ENCODE measurements around the gene EFNA3.

EFNA3 gene

DNA sequence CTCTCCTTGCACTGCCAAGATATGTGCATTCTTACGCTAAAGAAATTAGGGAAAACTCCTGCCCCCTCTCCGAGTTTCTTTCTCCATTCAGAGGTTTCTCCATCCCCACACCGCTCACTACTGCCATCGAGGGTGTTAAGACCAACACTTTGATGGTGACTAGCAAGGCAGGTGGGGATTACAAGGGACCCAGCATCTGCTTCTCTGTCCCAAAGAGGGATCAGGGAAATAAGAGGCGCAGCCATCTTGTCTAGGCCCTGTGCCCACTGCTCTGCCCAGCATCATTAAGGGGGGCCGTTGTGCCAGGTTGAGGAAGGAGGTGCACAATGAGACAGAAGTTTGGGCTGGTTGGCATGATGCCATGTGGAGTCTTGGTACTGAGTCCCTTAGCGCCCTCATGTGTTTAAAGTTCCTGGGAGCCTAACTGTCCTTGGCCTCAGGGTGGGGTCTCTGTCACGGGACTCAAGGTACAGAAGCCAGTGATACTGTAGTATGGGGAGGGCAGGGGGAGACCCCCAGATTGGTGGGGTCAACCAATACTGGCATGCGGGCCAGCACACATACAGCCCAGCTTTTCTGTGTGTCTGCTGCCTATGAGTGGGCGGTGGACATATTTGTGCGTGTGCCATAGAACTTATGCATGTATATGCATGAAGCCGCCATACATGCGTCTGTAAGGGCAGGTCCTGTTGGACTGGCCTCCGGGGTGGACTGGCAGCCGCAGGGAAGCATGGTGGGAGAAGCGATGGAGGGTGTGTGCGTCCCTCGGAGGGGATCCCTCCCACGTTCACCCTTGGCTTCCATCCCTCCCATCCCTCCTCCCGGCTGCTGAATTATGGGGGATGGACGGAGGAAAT is 5.5 kb downstream of the EFNA3 start:
- peak; percentile 65 for DNase-seq (ENCODE audit: low spot score)

DNA sequence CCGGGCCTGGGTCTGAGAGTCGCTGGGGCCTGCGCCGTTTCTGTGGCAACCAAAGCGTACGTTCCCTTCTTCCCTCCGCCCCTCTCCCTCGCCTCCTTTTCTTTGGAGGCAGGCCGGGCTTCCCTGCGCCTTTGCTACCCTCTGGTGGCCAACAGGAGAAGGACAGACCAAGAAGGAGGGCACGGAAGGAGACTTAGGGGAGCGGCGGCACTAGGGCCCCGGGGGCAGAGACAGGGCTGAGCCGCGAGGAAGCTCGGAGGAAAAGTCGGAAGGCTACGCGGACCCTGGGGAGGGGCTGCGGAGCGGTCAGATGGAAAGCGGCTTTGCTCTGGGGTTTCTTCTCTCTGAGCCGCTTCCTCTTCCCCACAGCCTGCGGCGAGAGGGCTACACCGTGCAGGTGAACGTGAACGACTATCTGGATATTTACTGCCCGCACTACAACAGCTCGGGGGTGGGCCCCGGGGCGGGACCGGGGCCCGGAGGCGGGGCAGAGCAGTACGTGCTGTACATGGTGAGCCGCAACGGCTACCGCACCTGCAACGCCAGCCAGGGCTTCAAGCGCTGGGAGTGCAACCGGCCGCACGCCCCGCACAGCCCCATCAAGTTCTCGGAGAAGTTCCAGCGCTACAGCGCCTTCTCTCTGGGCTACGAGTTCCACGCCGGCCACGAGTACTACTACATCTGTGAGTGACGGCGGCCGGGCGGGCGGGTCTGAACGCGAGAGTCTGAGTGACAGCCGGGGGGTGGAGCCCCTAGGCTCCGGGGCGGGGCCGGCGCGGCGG is 6.3 kb downstream of the EFNA3 start:
- DNase-seq (ENCODE audit: low spot score): peak; percentile 98

DNA sequence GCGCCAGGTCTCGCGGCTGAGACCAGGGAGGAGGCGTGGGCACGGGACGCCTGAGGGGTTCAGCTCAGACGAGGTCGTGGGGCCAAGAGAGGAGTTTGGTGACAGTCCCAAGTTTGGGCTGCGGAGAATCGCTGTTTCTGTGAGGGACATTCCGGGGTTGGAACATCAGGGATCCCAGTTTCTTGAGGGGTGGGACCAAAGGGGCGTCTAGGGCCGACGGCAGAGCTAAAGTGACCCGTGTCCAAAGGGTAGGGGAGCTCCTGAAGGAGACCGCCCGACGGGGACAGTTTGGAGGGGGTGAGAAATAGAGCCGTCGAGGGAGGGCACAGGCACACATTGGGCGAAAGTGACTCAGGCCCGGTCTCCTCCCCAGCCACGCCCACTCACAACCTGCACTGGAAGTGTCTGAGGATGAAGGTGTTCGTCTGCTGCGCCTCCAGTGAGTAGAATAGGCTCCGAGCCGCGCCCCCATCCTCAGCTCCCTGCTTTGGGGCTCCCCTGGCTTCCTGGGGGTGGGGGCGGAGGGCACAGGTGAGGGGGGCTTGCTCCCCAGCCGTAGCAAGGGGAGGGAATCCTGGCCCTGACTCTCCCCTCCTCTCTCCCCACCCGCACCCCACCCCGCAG is 7.0 kb downstream of the EFNA3 start:
- no peak for DNase-seq (ENCODE audit: low spot score)

DNA sequence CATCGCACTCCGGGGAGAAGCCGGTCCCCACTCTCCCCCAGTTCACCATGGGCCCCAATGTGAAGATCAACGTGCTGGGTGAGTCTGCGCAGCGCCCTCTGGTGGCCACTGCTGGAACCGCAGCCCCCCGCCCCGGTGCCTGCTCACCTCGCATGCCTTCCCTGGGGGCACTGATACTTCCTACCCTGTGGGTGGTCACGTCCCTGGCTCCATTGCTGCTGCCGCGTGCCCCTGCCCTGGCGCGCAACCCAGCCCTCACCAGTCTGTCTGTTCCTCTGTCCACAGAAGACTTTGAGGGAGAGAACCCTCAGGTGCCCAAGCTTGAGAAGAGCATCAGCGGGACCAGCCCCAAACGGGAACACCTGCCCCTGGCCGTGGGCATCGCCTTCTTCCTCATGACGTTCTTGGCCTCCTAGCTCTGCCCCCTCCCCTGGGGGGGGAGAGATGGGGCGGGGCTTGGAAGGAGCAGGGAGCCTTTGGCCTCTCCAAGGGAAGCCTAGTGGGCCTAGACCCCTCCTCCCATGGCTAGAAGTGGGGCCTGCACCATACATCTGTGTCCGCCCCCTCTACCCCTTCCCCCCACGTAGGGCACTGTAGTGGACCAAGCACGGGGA is 7.6 kb downstream of the EFNA3 start:
- peak; percentile 60 for DNase-seq (ENCODE audit: low spot score)

DNA sequence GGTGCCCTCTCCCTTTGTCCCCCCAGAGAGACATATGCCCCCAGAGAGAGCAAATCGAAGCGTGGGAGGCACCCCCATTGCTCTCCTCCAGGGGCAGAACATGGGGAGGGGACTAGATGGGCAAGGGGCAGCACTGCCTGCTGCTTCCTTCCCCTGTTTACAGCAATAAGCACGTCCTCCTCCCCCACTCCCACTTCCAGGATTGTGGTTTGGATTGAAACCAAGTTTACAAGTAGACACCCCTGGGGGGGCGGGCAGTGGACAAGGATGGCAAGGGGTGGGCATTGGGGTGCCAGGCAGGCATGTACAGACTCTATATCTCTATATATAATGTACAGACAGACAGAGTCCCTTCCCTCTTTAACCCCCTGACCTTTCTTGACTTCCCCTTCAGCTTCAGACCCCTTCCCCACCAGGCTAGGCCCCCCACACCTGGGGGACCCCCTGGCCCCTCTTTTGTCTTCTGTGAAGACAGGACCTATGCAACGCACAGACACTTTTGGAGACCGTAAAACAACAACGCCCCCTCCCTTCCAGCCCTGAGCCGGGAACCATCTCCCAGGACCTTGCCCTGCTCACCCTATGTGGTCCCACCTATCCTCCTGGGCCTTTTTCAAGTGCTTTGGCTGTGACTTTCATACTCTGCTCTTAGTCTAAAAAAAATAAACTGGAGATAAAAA is 8.4 kb downstream of the EFNA3 start:
- DNase-seq (ENCODE audit: low spot score): no peak

DNA sequence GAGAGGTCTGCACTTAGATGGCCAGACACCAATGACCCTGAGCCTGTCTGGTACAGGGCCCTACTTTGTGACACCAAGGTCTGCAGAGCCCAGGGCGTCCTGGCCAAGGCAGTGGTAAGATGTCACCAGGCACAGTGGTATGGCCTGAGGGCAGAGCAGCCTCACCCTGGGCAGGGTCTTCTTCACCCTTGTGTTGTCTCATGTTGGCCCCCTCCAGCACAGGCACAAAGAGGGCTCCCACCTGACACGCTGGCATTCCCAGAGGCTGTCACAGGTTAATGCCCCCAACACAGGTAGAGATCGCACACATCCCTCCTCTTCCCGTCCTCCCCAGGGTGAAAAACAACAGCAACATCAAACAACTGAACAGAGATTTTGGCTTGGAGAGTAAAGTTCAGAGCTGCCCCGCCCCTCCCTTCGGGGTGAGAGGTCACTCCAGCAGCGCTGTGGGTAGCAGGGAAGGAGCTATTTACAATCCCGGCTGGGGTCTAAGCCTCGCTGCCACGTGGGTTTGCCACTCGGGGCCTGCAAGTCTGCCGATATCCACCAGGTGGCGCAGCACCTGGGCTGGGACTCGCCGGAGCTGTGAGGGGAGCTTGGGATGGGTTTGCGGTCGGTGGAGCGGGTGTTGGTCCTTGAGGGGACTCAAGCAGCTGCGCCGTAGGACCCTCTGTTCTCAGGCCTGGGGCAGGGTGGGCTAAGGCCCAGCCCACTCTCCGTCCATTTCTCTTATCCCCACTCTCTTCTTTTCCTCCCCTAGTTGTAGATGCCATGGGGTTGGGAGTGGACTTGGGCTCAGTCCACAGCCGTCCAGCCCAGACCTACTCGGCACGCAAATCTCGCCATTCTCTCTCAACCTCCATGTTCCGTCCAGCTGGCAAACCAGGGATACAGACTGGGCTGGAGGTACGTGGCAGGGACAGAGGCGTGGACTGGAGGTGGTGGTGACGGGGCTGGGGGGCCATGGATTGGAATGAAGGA is 12.7 kb downstream of the EFNA3 start:
- peak; percentile 73 for DNase-seq (ENCODE audit: low spot score)

DNA sequence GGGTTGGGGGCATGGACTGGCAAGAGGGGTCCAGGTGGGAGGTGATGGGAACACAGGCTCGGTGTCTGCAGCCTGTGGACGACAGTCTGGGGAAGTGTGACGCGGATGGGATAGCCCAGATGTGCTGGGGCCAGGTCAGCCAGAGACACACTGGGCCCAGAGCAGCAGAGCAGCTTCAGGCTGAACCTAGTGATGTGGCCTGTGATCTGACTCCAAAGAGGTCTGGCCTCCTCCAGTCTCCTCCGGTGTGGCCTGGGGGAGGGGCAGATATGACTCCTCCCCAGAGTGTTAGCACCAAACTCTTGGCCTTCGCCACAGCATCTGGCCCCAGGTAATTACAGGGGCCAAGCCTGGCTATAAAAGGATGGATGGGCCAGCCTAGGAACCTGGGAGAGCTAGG is 13.5 kb downstream of the EFNA3 start:
- DNase-seq (ENCODE audit: low spot score): no peak

DNA sequence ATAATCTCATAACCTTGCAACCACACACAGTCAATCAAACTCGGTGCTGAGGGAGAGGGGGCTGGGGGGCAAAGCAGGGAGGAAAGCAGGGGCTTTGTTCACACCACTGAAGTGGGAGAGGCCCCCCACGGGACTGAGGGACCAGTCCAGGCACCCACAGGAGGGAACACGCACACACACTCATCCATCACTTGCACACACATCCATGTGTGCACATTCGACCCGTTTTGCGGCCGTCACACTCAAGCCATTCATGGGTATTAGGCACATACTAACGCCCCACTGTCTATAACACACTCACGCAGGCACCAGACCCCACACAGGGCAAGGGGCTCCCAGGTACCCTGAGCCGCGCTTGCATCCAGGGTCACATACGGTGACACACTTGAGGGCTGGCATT is 14.0 kb downstream of the EFNA3 start:
- no peak for DNase-seq (ENCODE audit: low spot score)

DNA sequence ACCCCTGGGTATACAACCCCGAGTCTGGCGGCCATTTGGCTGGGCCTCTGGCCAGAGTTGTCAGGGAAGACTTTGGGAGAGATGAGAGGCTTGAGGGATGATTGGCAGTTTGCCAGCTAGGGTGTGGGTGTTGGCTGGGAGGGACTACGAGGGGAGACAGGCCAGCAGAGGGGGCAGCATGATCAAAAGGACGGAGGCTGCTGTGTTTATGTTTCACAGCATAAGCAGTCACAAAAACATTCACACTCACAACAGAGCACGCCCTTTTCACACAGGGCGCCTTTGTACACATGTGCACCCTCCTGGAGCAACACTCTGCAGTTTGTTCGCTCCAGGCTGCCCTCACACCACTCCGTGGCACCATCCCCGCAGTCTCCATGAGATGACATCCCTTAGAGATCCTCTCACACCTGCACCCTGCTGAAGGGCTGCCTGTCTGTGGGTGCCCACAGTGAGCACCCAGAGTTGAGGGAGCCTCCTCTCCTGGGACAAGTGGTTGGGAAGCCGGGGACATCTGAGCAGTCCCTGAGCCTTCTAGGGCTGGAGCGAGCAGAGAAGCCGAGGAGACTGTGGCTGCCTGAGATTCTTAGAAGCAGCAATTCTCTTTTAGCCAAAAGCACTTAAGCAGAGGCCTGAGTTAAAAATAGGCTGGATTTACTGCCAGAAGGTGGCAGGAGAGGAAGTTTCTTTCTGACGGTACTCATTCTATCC is 15.4 kb downstream of the EFNA3 start:
- peak; percentile 70 for DNase-seq (ENCODE audit: low spot score)

DNA sequence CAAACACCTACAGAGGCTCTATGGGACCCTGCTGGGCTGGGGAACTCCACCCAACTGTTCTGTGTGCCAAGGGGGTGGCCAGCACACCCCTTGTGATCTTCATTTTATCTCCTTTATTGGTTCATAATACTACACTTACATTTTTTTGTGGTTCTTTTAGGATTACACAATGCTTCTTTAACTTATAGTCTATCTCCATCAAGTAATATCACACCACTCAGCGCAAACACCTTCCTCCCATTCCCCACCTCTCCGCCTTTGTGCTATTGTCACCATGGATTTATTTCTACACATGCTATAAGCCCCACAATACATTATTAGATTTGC is 15.9 kb downstream of the EFNA3 start:
- no peak for DNase-seq (ENCODE audit: low spot score)

DNA sequence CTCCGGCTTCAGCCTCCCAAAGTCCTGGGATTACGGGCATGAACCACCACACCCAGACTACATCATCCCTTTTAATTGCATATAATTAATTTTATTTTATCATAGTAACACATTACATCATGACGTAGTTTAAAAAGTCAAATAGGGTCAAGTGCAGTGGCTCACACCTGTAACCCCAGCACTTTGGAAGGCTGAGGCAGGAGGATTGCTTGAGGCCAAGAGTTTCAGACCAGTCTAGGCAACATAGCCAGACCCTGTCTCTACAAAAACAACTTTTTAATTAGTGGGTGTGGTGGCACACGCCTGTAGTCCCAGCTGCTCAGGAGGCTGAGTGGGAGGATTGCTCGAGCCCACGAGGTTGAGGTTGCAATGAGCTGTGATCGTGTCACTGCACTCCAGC is 20.7 kb downstream of the EFNA3 start:
- no peak for DNase-seq (ENCODE audit: low spot score)

DNA sequence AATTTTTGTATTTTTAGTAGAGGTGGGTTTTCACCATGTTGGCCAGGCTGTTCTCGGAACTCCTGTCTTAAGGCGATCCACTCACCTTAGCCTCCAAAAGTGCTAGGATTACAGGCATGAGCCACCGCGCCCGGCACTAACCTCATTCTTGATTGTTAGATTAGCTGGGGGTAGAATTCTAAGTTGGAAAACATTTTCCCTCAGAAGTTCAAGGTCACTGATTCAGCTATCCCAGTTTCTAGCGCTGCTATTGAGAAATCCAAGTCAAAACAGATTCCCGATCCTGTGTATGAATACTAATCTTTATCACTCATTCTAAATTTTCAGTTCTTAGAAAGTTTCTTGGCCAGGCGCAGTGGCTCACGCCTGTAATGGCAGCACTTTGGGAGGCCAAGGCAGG is 24.7 kb downstream of the EFNA3 start:
- no peak for DNase-seq (ENCODE audit: low spot score)

DNA sequence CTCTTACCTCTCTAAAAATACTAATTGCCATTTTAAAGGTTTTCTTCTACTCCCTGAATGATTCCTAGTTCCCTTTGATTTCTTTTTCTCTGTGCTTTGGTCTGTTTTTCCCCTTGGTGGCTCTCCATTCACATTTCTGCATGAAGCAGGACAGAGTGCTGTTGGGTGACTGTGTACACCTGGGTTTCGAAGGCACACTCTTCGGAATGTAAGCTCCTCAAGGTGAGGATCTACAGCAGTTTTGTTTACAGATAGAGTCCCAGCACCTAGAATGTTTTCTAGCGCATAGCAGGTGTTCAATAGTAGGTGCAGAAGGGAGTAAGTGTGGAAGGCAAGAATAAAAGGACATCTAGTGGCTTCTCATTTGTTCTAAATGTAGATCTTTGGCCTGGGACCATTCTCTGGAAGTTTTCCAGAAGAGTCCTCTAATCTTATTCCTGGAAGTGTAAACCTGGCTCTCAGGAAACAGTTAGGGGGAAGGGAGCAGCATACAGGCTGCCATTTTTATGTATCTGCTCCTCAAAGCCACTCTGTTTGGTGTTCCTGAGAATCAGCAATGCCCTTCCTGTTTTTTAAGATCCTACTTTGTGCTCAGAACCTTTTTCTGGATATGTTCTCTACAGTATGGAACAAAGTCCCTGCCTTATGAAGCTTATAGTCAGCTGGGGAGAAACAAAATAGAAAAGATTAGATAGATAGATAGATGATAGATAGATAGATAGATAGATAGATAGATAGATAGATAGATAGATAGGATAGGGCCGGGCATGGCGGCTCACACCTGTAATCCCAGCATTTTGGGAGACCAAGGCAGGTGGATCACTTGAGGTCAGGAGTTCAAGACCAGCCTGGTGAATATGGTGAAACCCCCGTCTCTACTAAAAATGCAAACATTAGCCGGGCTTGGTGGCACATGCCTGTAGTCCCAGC is 26.2 kb downstream of the EFNA3 start:
- no peak for DNase-seq (ENCODE audit: low spot score)

DNA sequence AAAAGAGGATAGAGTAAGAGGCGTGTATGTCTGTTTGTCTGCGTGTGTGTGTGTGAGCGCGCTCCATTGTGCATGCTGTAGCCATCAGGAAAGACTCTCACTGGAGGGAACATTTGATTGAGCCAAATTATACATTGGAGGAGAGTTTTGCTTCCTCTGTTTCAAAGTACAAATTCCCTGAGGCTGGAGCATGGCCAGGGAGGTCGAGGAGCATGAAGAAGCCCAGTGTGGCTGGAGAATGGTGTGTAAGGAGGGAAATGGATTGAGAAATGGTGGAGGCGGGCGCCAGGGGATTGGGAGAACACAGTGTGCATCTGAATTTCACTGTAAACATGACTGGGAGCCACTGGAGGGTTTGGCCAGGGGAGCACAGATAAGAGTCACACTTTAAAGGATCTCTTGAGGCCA is 27.0 kb downstream of the EFNA3 start:
- DNase-seq (ENCODE audit: low spot score): no peak

DNA sequence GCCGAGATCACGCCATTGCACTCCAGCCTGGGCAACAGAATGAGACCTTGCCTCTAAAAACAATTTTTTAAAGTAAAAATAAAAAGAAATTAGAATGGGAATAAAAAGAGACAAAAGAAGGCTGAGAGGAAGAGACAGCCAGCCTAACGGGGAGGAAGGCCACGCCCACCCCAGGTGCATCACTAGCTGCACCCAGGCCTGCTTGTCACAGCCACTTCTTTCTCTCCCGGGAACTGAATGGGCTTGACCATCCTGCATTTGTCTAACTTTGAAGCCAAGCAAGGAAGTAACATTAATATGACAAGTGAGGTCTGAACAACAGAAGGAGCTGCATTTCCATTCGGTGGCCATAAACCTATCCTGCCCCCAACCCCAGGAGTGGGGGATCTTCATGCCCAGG is 28.2 kb downstream of the EFNA3 start:
- no peak for DNase-seq (ENCODE audit: low spot score)

DNA sequence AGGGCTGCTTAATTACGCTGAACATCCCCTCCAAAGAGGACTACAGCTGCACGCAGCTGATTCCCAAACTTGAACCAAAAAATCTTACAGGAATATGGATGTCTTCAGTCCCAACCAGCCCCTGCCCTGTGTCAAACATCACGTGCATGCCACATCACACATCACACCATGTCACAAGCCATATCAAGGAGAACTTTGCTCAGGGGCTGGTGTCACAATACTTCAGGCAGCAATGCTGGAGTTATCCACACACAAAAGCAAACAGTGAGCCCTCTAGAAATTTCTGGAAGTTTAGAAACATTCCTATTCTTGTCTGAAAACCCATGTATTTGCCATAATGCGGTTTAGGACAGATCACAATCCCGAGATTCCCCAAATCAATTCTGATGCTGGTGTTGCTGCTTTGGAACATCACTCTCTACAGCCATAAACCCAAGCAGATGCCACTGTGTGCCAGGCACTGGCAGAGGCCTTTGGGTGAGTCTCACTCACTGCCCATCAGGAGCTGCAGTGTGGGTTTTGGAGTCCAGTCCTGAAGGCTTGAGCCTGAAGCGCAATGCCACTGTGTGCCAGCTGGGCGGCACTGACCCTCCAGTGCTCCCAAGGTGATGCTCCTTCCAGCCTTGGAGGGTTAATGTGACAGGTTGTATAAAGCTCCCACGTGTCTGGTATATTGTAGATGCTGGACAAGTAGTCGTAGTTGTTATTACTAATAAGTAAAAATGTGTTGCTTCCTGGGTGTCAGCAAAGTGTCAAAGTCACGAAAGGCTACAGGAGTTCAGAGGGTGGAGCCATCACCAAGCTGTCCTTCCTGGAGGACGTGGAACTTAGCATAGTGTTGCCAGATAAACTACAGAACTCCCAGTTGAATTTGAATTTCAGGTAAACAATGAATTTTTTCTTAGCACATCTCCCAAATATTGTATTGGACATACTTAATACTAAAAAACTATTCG is 28.9 kb downstream of the EFNA3 start:
- DNase-seq (ENCODE audit: low spot score): no peak

DNA sequence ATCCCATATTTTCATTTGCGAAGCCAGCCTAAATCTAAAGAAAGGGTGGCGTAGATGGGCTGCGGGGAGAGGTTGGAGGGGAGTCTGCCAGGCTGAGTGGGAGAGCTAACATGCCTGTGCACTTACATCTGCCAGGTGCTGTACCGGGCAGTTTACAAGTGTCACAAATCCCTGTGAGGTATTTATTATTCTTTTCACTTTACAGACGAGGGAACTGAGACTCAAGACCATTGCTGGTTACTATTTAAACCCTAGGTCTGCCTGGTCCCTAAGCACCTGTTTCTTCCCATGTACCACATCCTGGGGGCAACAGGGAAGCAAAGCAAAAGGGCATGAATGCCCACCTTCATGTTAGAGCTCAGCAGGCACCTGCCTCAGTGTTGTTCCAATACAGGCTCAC is 29.7 kb downstream of the EFNA3 start:
- DNase-seq (ENCODE audit: low spot score): no peak

DNA sequence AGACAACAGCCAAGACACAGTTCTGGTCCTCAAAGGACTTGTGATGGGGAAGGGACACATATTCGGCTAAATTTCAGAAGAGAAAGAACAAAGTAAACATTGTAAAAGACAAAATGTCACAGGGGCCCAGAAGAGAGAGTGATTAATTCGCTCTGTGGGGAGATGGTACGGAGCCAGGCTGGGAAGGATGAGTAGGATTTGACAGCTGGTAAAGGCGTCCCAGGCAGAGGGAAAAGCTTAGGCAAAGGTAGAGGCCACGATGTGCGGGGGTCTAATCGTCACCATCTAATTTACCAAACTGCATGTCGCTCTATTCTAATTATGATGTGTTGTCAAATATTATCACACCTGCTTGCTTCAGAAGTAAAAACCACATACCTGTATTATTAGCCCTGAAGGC is 31.7 kb downstream of the EFNA3 start:
- no peak for DNase-seq (ENCODE audit: low spot score)

Measured in cerebellar cortex (tissue), 1 donor.